Endodermal cell (in vitro differentiated cells): ENCODE results near the gene MLLT6. TPM values are rescaled to one million over a fixed set of nuclear protein-coding genes. Genes with fewer than 3 reads are reported as not detected.
A peak's percentile ranks its signal among the peaks of the same experiment; 100 is the strongest.

Experiments
- DNase-seq: peaks from one replicate; pipeline ENCODE4 v3.0.0-alpha.2; 2017
- H3K27ac ChIP-seq: 2 replicates; pipeline ENCODE4 v1.5.1; 2013; ENCODE audit warnings: mild to moderate bottlenecking, low read depth, low read length, moderate library complexity
- H3K27me3 ChIP-seq: 2 replicates; pipeline ENCODE4 v1.6.1; 2013; ENCODE audit warnings: mild to moderate bottlenecking, low read length, moderate library complexity; ENCODE audit not compliant: insufficient read depth, control insufficient read depth, poor library complexity, severe bottlenecking
- H3K36me3 ChIP-seq: 2 replicates; pipeline ENCODE4 v1.7.0; 2013; ENCODE audit warnings: mild to moderate bottlenecking, low read length, moderate library complexity; ENCODE audit not compliant: control insufficient read depth, insufficient read depth
- H3K4me1 ChIP-seq: one replicate; pipeline ENCODE4 v1.7.0; 2013; ENCODE audit warnings: low read length; ENCODE audit not compliant: control insufficient read depth, insufficient read depth
- H3K4me3 ChIP-seq: 2 replicates; pipeline ENCODE4 v1.5.1; 2013; ENCODE audit warnings: mild to moderate bottlenecking, low read length, moderate library complexity
- H3K9ac ChIP-seq: 2 replicates; pipeline ENCODE4 v1.6.1; 2013; ENCODE audit warnings: mild to moderate bottlenecking, low read length, moderate library complexity; ENCODE audit not compliant: poor library complexity, severe bottlenecking; ENCODE audit errors: extremely low read depth
- H3K9me3 ChIP-seq: 2 replicates; pipeline ENCODE4 v1.6.1; 2013; ENCODE audit warnings: mild to moderate bottlenecking, low read length, moderate library complexity; ENCODE audit not compliant: control insufficient read depth
- H3K27ac Mint-ChIP-seq: 2 replicates; pipeline ENCODE4 v1.8.0; 2020; ENCODE audit warnings: mixed read lengths
- H3K27me3 Mint-ChIP-seq: 2 replicates; pipeline ENCODE4 v1.8.0; 2021; ENCODE audit warnings: mild to moderate bottlenecking, mixed read lengths; ENCODE audit not compliant: insufficient read depth
- H3K36me3 Mint-ChIP-seq: 2 replicates; pipeline ENCODE4 v1.8.0; 2020; ENCODE audit warnings: low read depth, mixed read lengths
- H3K4me1 Mint-ChIP-seq: 2 replicates; pipeline ENCODE4 v1.8.0; 2020; ENCODE audit warnings: mixed read lengths
- H3K4me3 Mint-ChIP-seq: 2 replicates; pipeline ENCODE4 v1.8.0; 2020; ENCODE audit warnings: mild to moderate bottlenecking, moderate library complexity, mixed read lengths
- H3K9me3 Mint-ChIP-seq: 2 replicates; pipeline ENCODE4 v1.8.0; 2020; ENCODE audit warnings: mild to moderate bottlenecking, mixed read lengths
- WGBS, 2 experiments: methylation state at CpG; one replicate each; pipeline versions ENCODE4 v1.1.5 to v1.1.7; 2013; ENCODE audit warnings: missing lambda C conversion rate in 2 of 2, mixed read lengths in 1 of 2; ENCODE audit not compliant: insufficient coverage in 1 of 2, insufficient read length in 1 of 2; 5-methylcytosine and 5-hydroxymethylcytosine counted together
- total RNA-seq, 2 donors: library from RNA; stranded (reverse); fragmentation: NEBNext Ultra II Directional in 1 of 2; extraction: Animal tissue kit (Norgen Biotek cat#: 25700) in 1 of 2; gene quantifications; 2 replicates in 1 of 2; 3 replicates in 1 of 2; pipeline ENCODE4 v1.2.1, GENCODE V29; 2021
- TF ChIP-seq, protein P1 (sequence below): fragments of 200-600 bp; sonication (generic); conservative IDR thresholded peaks from 2 replicates; pipeline ENCODE4 v1.5.0; 2021; ENCODE audit warnings: antibody characterized with exemption, mild to moderate bottlenecking

Gene MLLT6
- total RNA-seq, 2 donors from 2014 or later: 112 to 127 TPM

DNA sequence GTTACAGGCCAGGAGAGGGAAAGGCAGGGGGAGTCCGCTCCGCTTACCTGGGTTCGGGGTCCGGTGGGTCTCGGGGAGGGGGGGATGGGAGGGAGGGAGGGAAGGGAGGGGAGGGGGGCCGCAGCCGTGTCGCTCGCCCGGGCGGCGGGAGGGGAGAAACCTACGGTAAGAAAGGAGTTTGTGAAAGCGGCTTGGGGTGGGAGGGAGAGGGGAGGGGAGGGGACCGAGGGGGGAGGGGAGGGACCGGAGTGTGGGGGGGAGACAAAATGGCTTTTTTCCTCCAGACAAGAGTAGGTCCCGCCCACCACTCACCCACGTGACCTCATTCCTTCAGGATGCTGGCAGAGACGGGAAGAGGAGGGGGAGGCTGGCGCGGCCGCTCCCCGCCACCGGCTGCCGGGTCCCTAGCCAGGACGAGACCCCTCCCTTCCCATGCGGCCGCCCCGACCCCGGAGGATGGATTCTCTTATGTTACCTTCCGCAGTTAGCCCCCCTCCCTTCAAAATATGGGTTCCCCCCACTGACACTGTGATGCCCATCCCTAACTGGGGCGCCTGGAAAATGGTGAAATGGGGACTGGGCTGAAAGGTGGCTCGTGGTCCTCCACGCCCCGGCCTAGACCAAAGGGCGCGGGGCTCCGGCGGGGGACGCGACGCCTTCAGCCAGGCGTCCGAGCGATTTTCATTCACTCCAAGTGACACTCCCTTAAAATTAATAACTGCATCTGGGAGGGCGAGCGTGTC, 43.2 kb downstream of the MLLT6 start, which contains the start of gene PCGF2:
TSS of gene PCGF2 (minus strand) at position 188 of the 743 bp plus-strand sequence. CDS start 7,934 bp downstream, outside the sequence.
- no peaks in the 10 kb centered on the region for H3K9me3 ChIP-seq
- TF ChIP-seq, protein P1, sequence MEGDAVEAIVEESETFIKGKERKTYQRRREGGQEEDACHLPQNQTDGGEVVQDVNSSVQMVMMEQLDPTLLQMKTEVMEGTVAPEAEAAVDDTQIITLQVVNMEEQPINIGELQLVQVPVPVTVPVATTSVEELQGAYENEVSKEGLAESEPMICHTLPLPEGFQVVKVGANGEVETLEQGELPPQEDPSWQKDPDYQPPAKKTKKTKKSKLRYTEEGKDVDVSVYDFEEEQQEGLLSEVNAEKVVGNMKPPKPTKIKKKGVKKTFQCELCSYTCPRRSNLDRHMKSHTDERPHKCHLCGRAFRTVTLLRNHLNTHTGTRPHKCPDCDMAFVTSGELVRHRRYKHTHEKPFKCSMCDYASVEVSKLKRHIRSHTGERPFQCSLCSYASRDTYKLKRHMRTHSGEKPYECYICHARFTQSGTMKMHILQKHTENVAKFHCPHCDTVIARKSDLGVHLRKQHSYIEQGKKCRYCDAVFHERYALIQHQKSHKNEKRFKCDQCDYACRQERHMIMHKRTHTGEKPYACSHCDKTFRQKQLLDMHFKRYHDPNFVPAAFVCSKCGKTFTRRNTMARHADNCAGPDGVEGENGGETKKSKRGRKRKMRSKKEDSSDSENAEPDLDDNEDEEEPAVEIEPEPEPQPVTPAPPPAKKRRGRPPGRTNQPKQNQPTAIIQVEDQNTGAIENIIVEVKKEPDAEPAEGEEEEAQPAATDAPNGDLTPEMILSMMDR: no peak
- no peaks in the 10 kb centered on the region for H3K27me3 ChIP-seq
- H3K4me3 ChIP-seq: peak within 1 kb of the TSS; percentile 99
- Mint-ChIP-seq H3K9me3 (no peaks in the 10 kb centered on the region), H3K27me3 (no peaks in the 10 kb centered on the region), H3K36me3 (peaks cover 14% of the 10 kb centered on the region), H3K4me3 (peak within 1 kb of the TSS; percentile 92), H3K4me1 (peaks cover 35% of the 10 kb centered on the region), H3K27ac (peak within 1 kb of the TSS; percentile 87)
- H3K4me1 ChIP-seq: peaks cover 4% of the 10 kb centered on the region
- H3K36me3 ChIP-seq: peaks cover 4% of the 10 kb centered on the region
- H3K27ac ChIP-seq: peak within 1 kb of the TSS; percentile 81
- DNase-seq: peak; percentile 99
- H3K9ac ChIP-seq: peak within 1 kb of the TSS; percentile 73
- 0% methylated on average over 2 to 33 of the region's 47 CpGs for WGBS, 2 experiments

DNA sequence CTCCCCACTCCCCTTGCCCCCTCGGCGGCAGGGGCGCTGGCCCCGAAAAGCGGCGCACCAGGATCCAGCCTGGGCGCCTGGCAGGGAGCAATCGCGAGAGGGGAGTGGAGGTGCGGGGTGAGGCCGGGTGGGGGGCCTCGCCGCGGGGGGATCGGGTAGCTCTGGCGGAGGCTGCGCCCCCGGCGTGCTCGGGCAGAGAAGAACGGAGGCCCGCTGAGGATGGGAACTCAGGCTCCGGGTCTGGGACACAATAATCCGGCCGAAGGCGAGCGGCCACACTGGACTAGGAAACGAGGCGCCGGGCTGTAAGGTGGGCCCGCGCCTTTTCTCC, 43.8 kb downstream of the MLLT6 start:
- Mint-ChIP-seq H3K27me3 (no peaks in the 10 kb centered on the region), H3K27ac (no peak overlapping the region), H3K36me3 (peaks cover 15% of the 10 kb centered on the region), H3K4me1 (peaks cover 33% of the 10 kb centered on the region), H3K9me3 (no peaks in the 10 kb centered on the region), H3K4me3 (peak overlapping the region; percentile 92)
- Histone ChIP-seq H3K4me1 (no peaks in the 10 kb centered on the region), H3K9ac (peak overlapping the region; percentile 46), H3K36me3 (peaks cover 4% of the 10 kb centered on the region), H3K27ac (no peak overlapping the region), H3K4me3 (peak overlapping the region; percentile 99), H3K27me3 (no peaks in the 10 kb centered on the region), H3K9me3 (no peaks in the 10 kb centered on the region)
- DNase-seq: no peak
- WGBS, 2 experiments: 0 to 1% methylated on average over 23 to 32 of the region's 32 CpGs
- TF ChIP-seq, protein P1: no peak

DNA sequence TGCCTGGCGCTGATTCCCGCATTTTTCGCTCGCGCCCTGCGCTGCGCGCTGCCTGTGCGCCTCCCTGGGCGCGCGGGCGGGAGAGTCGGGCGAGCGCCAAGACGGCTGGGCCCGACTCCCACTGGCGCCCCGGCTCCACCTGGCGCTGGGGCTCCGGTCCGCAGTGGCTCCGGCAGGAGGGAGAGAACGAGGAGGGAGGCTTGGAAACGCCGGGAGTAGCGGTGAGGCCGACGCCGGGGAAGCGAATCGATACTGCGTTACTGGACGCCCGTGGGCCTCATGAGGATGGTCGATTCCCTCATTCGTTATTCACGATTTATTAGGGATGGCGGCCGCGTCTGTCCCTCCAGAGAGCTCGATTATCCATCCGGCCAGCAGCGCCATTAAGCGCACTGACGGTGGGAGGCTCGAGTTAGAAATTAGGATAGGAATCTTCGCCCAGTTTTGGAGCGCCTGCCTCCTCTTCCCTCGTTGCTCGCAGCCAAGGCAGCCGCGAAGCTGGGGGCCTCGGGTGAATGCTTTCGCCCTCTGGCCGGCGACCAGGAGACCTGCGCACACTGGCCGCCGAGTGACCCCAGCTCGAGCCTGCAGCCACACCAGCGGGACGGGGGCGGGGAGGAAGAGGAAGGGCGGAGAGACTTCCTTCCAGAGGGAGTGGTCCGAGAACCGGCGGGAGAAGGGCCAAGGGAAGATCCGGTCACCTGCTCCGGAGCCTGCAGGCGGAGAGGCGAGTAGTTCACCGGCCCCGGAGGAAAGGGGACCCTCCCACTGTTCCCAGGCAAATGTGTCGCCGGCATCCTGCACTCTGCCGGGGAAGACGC, 44.4 kb downstream of the MLLT6 start:
- Mint-ChIP-seq H3K36me3 (peaks cover 17% of the 10 kb centered on the region), H3K27me3 (no peaks in the 10 kb centered on the region), H3K9me3 (no peaks in the 10 kb centered on the region), H3K4me3 (peak overlapping the region; percentile 92), H3K4me1 (peaks cover 29% of the 10 kb centered on the region), H3K27ac (peak overlapping the region; percentile 92)
- TF ChIP-seq, protein P1: peak; percentile 16
- H3K27ac ChIP-seq: peak overlapping the region; percentile 70
- peak; percentile 96 for DNase-seq
- H3K36me3 ChIP-seq: peaks cover 5% of the 10 kb centered on the region
- H3K9me3 ChIP-seq: no peaks in the 10 kb centered on the region
- H3K27me3 ChIP-seq: no peaks in the 10 kb centered on the region
- H3K4me3 ChIP-seq: peak overlapping the region; percentile 99
- H3K4me1 ChIP-seq: no peaks in the 10 kb centered on the region
- H3K9ac ChIP-seq: peak overlapping the region; percentile 46
- WGBS, 2 experiments: 0% methylated on average over 56 to 79 of the region's 79 CpGs
